Nephron (organoid): ENCODE data around the gene ADCY4.

Experiments used
- H3K27ac Mint-ChIP-seq, 3 experiments: 2 replicates each; pipeline ENCODE4 v1.8.0; 2020; ENCODE audit warnings: mixed read lengths in 3 of 3, mild to moderate bottlenecking in 2 of 3, moderate library complexity in 1 of 3
- H3K27me3 Mint-ChIP-seq: 2 replicates; pipeline ENCODE4 v1.8.0; 2021; ENCODE audit warnings: low read depth, mild to moderate bottlenecking, moderate library complexity, mixed read lengths
- H3K36me3 Mint-ChIP-seq: 2 replicates; pipeline ENCODE4 v1.8.0; 2020; ENCODE audit warnings: low read depth, mixed read lengths
- H3K4me1 Mint-ChIP-seq: 2 replicates; pipeline ENCODE4 v1.8.0; 2020; ENCODE audit warnings: mixed read lengths
- H3K4me3 Mint-ChIP-seq, 3 experiments: 2 replicates each; pipeline ENCODE4 v1.8.0; 2020; ENCODE audit warnings: mild to moderate bottlenecking in 3 of 3, mixed read lengths in 3 of 3, moderate library complexity in 2 of 3
- H3K9me3 Mint-ChIP-seq: 2 replicates; pipeline ENCODE4 v1.8.0; 2020; ENCODE audit warnings: mixed read lengths
- CTCF ChIP-seq, 3 experiments: fragments of 200-600 bp; sonication (generic); IDR thresholded peaks; one replicate each; pipeline ENCODE4 v1.5.0; 2021; ENCODE audit warnings: antibody characterized with exemption in 3 of 3; ENCODE audit not compliant: unreplicated experiment in 3 of 3

ADCY4 gene

GRCh38 chr14:24364841-24365240 lies 30.0 kb upstream of the ADCY4 start:
- TF ChIP-seq CTCF (IDR thresholded peaks at IDR 0.05; ENCODE audit: unreplicated experiment in 3 of 3) = no peak
- H3K36me3 Mint-ChIP-seq = no peaks in the 10 kb centered on the region
- peaks cover 29% of the 10 kb centered on the region for H3K4me1 Mint-ChIP-seq
- no peak overlapping the region for H3K4me3 Mint-ChIP-seq
- peak overlapping the region; percentile 99 to 100 (median 100) for H3K27ac Mint-ChIP-seq
- no peaks in the 10 kb centered on the region for H3K9me3 Mint-ChIP-seq
- peaks cover 12% of the 10 kb centered on the region for H3K27me3 Mint-ChIP-seq

- Mint-ChIP-seq H3K4me3 (no peak overlapping the region), H3K36me3 (no peaks in the 10 kb centered on the region), H3K4me1 (peaks cover 24% of the 10 kb centered on the region), H3K27ac (no peak overlapping the region), H3K27me3 (peaks cover 12% of the 10 kb centered on the region), H3K9me3 (no peaks in the 10 kb centered on the region)
- no peak for TF ChIP-seq CTCF (IDR thresholded peaks at IDR 0.05; ENCODE audit: unreplicated experiment in 3 of 3)
Observed at GRCh38 chr14:24363401-24363800, 28.5 kb upstream of the ADCY4 start.

DNA sequence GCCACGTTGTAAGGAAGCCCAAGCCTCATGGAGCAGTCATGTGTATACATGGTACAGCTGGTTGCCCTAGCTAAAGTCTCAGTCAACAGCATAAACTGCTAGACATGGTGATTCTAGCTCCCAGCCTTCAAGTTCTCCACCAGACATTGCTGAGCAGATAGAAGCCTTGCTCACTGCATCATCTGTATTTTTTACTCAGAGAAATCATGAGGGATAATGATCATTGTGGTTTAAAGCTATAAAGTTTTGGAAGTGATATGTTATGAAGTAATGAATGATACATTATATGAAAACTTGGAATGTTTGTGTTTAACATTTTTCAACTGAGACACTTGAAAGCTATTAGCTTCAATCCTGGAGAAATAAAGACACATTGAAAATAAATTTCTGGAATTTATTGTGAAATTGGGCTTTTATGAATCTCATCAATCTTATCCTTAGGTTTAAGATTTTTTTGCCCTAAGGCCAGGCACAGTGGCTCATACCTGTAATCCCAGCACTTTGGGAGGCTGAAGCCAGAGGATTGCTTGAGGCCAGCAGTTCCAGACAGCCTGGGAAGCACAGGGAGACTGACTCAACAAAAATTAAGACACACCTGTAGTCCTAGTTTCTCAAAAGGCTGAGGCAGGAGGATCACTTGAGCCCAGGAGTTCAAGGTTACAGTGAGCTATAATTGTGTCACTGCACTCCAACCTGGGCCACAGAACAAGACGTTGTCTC lies 27.5 kb upstream of the ADCY4 start:
- Mint-ChIP-seq H3K4me1 (peaks cover 21% of the 10 kb centered on the region), H3K9me3 (no peaks in the 10 kb centered on the region), H3K27ac (no peak overlapping the region), H3K36me3 (no peaks in the 10 kb centered on the region), H3K4me3 (no peak overlapping the region), H3K27me3 (peaks cover 21% of the 10 kb centered on the region)
- no peak for TF ChIP-seq CTCF (IDR thresholded peaks at IDR 0.05; ENCODE audit: unreplicated experiment in 3 of 3)

DNA sequence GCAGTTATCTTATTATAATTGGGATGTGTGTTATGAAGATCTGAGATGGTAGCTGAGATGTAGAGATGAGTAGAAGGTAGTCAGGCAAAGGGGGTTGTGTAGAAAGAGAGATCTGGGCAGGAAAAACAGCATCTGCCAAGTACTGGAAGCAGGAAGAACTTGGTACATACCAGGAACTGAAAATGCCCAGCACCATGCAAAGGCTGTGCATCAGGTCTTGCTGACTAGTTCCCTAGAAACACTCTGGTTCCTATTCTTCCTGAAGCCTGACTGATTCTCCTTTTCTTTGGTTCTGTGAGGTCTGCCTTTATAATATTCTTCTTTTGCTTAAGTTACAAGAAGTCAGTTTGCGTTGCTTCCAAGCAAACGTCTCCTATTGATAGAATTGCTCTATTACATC lies 26.5 kb upstream of the ADCY4 start:
- Mint-ChIP-seq H3K27ac (no peak overlapping the region), H3K4me3 (no peak overlapping the region), H3K27me3 (peaks cover 21% of the 10 kb centered on the region), H3K9me3 (no peaks in the 10 kb centered on the region), H3K36me3 (no peaks in the 10 kb centered on the region), H3K4me1 (peaks cover 14% of the 10 kb centered on the region)
- no peak for TF ChIP-seq CTCF (IDR thresholded peaks at IDR 0.05; ENCODE audit: unreplicated experiment in 3 of 3)

DNA sequence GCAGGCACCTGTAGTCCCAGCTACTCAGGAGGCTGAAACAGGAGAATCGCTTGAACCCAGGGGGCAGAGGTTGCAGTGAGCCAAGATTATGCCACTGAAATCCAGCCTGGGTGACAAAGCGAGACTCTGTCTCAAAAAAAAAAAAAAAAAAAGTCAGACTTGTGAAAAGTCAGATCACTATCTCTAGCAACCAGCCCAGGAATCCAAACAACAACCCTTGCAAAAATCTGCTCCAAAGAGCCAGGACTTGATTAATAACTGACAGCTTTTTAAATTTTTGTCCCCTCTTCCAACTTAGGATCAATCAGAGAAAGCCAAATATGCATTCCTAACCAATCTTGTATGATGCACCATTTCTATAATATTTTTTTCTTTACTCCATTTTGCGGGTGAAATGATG lies 25.4 kb upstream of the ADCY4 start:
- H3K4me1 Mint-ChIP-seq = peaks cover 5% of the 10 kb centered on the region
- H3K27me3 Mint-ChIP-seq = peaks cover 21% of the 10 kb centered on the region
- no peak overlapping the region for H3K4me3 Mint-ChIP-seq
- no peaks in the 10 kb centered on the region for H3K36me3 Mint-ChIP-seq
- no peak for TF ChIP-seq CTCF (IDR thresholded peaks at IDR 0.05; ENCODE audit: unreplicated experiment in 3 of 3)
- no peak overlapping the region for H3K27ac Mint-ChIP-seq
- H3K9me3 Mint-ChIP-seq = no peaks in the 10 kb centered on the region

- no peak overlapping the region for H3K27ac Mint-ChIP-seq
- no peaks in the 10 kb centered on the region for H3K9me3 Mint-ChIP-seq
- no peaks in the 10 kb centered on the region for H3K4me1 Mint-ChIP-seq
- TF ChIP-seq CTCF (IDR thresholded peaks at IDR 0.05; ENCODE audit: unreplicated experiment in 3 of 3) = no peak
- peaks cover 34% of the 10 kb centered on the region for H3K27me3 Mint-ChIP-seq
- no peak overlapping the region for H3K4me3 Mint-ChIP-seq
- H3K36me3 Mint-ChIP-seq = no peaks in the 10 kb centered on the region
Observed at GRCh38 chr14:24356208-24356607, 21.3 kb upstream of the ADCY4 start.
